HG02610 (cell line): ENCODE data around the gene BRINP2.

ENCODE experiments used
- ATAC-seq: cut with Tn5 transposase; IDR thresholded peaks from one replicate; pipeline ENCODE4 v1.9.1; 2021; ENCODE audit warnings: mild to moderate bottlenecking, moderate library complexity; ENCODE audit not compliant: unreplicated experiment

BRINP2 gene, protein sequence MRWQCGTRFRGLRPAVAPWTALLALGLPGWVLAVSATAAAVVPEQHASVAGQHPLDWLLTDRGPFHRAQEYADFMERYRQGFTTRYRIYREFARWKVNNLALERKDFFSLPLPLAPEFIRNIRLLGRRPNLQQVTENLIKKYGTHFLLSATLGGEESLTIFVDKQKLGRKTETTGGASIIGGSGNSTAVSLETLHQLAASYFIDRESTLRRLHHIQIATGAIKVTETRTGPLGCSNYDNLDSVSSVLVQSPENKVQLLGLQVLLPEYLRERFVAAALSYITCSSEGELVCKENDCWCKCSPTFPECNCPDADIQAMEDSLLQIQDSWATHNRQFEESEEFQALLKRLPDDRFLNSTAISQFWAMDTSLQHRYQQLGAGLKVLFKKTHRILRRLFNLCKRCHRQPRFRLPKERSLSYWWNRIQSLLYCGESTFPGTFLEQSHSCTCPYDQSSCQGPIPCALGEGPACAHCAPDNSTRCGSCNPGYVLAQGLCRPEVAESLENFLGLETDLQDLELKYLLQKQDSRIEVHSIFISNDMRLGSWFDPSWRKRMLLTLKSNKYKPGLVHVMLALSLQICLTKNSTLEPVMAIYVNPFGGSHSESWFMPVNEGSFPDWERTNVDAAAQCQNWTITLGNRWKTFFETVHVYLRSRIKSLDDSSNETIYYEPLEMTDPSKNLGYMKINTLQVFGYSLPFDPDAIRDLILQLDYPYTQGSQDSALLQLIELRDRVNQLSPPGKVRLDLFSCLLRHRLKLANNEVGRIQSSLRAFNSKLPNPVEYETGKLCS

GRCh38 chr1:177170756-177171535 lies at the start of gene BRINP2:
TSS of gene BRINP2 (plus strand) at chr1:177170958. CDS start at chr1:177229877, 58,919 bp downstream.
- peak; percentile 82 for ATAC-seq

DNA sequence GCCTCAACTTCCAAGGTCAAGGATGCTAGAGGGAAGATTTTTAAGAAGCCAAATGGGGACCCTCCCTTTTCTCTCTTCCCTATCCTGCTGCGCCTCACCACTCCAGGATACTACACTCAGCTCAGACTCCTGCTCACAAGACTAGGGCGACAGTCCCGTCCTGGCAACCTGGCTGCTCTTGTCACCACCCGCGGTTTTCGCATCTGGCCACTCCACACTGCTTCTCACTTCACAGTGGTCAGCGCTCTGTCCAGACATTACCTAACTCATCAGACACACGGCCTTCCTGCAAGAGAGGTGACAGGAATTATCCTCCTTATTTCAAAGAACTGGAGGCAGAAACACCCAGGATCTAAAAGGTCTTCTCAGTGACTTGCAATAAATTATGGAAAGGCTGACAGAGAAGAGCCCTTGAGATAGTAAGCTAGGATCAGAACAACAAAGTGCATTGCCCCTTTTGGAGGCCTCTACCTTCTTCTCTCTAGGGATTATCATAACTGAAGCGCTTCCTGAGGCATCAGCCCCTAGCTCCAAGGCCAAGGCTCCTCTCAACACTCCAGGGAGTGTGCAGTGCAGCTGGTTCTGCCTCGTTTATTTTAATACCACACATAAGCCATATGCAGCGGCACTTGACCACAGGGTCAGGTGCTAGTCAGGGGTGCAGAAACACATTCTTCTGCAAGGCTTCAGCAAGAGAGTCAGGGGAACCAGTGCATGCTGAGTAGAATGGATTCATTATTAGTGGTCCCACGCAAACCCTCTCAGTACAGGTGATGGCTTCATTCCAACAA lies 48.1 kb upstream of the BRINP2 start:
- no peak for ATAC-seq

DNA sequence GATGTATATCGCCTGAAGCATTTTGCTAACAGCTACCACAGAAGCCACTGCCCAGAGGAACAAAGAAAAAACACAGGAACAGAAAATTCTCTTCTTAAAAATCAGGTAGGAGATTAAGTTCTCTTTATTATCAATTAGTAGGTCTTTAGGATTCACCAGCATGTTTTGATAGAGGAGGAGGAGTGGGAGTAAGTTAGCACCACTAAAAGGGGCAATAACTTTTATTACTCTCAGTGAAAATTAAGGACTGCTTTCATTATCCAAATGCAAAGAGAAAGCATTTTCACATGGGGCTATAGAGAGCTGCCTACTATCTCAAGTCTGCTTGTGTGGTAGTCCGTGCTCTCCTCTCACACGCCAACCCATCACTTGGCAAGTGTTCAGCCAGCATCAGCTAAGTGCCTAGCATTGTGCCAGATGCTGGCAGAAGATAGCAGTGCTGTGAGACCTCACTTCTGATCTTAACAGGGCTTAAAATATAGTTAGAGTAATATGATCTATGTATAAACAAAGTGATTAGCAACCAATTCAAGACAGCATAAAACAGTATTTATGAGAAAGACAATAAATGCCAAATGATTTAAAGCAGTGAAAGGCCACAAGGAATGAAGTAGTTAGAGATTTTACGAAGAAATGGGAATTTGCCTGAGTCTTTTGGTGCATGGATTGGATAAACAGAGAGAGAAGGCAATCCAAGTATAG lies 46.0 kb upstream of the BRINP2 start:
- no peak for ATAC-seq

GRCh38 chr1:177126267-177126666 lies 44.5 kb upstream of the BRINP2 start:
- no peak for ATAC-seq

GRCh38 chr1:177128665-177129281 lies 42.0 kb upstream of the BRINP2 start:
- no peak for ATAC-seq

- ATAC-seq: no peak
Observed at GRCh38 chr1:177130451-177130945, 40.3 kb upstream of the BRINP2 start.

DNA sequence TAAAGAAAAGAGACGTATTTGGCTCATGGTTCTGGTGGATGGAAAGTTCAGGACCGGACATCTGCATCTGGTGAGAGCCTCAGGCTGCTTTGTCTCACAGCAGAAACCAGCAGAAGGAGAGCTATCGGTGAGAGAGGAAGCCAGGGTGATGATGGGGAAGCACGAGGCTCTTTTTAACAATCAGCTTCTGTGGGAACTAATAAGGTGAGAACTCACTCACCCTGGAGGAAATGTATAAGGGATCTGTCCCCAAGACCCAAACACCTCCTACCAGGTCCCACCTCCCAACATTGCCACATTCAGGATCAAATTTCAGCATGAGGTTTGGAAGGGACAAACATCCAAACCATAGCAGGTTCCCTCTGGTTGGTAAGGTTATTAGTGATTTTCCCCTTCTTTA lies 39.0 kb upstream of the BRINP2 start:
- no peak for ATAC-seq

DNA sequence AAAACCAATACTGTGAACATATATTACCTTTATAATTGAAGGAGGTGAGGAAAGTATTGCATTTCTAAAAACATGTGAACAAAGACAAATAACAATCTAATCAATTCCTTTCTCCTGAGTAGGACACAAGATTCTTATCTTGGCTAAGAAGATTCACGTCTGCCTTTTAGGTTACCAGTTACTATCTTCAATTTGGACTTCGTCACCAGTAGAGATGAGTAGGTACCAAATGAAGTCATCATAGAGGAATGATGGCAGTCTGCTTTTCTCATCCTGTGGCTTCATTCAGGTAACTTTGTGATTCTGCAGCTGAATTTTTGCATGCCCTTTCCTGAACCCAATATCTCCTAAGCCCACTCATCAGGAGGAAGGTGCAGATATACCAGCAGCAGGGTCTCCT lies 38.6 kb upstream of the BRINP2 start:
- no peak for ATAC-seq

DNA sequence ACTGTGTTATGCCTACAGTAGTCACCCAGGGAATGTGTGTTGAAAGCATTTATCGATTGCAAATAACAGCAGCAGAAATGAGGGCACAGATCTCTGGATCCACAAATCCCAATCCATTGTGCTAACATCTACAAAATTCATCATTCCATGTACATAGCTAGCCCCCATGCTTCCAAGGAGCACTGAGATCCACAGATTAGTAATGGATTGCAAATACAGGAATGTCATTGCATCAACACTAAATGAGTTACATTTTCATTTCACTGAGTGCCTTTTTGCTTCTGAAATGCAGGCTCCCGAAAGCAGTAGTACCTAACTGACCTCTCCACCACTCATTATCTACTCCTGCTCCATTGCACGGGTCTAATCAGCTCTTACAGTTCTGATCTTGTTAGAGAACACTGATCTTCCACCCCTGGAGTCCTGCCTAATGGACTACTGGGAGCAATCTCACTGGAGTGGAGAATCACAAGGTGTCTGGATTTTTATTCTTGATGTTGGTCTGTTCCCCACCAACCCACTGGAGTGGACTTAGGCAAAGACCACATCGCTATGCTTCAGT lies 36.7 kb upstream of the BRINP2 start:
- ATAC-seq: no peak

DNA sequence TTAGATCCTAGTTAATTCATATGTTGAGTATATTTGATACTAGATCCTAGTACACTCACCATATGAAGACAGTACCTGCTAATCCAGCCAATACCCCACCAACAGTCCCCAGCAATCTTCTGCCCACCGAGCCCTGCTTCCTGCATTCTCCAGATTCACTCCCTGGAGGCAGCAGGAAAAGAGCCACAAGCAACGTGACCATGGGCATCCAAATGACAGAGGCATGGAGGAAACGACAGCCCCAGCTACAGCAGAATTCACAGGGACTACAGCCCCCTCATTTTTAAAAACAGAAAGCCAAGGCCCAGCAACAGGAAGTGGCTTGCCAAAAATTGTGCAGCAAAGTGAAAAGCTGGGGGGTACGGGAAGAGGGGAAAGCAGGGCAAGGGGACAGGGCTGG lies 35.5 kb upstream of the BRINP2 start:
- no peak for ATAC-seq

DNA sequence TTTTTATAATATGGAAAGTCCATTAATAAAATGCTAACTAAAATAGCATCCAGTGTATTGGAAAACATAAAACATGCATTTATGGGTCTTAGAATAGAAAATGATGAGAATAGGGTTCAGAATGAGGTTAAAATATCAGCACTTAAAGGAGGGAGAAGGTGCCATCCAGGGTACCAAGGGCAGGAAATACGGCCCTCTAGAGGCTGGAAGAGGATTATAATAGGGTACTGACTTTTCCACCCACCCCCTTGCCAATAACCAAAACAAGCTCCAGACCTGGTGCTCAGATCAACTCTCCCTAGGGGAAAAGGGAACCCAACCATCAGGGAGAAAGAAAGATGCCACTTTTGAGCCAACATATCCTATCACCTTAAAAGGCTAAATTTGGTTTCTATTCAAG lies 32.9 kb upstream of the BRINP2 start:
- ATAC-seq: no peak

DNA sequence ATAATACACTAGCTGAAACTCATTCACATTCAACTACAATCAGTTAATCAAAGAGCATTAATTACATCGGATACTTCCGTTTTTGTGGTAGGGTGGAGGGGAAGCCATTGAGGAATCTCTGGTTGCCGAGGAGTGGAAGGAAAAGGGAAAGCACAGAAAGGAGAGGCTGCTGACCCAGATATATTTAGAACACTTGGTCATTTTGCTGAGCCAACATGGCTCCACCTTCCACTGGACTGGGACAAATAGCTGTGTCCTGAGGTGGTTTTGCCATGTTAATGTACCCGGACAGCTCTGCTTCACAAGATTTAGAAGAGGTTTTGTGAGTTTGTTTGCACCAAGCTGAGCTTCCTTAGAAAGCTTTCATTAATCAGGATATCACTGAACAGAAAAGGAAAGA lies 32.4 kb upstream of the BRINP2 start:
- ATAC-seq: no peak

GRCh38 chr1:177142010-177142409 lies 28.7 kb upstream of the BRINP2 start:
- no peak for ATAC-seq

- no peak for ATAC-seq
Observed at GRCh38 chr1:177142791-177143271, 27.9 kb upstream of the BRINP2 start.

GRCh38 chr1:177145106-177146070 lies 25.4 kb upstream of the BRINP2 start:
- no peak for ATAC-seq

DNA sequence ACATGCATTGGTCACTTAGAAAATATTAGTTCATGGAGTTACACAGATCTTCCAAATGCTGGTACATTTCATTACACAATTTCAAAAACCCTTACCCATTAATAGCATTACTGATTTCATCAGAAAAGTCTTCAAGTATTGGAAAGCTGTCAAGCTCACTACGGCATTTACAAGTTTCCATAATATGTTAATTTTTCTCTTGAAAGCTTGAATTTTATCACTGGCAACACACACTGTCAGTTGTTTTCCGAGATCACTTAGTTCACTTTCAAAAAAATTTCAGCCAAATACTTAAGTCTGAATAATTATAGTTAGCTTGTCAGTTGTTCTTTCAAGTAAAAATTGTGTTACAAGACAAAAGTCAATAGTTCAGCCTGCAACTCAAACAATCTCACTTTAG lies 24.3 kb upstream of the BRINP2 start:
- no peak for ATAC-seq

DNA sequence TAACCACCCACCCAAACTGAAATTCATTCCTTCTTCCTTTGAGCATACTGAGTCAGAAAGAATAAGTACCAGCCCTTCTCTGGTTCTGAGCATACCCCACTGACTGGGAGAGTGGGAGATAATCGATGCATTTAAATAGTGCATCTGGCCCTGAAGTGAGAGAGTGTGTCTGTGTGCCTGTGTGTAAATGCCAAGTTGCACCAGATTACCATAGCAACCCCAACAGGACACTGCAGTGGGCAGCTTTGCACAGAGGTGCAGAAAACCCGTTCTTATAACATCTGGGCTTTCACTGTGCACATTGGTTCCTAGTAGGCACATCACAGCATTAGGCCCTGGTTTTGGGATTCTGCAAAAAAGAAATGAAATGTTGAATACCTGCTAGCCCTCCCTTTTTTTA lies 8.5 kb upstream of the BRINP2 start:
- no peak for ATAC-seq
